HS-27A (cell line): ENCODE measurements around the gene FBLN2.

Source experiments
- DNase-seq: peaks from one replicate; pipeline ENCODE4 v3.0.0-alpha.2; 2012; ENCODE audit warnings: low read depth, missing footprints

FBLN2 gene

DNA sequence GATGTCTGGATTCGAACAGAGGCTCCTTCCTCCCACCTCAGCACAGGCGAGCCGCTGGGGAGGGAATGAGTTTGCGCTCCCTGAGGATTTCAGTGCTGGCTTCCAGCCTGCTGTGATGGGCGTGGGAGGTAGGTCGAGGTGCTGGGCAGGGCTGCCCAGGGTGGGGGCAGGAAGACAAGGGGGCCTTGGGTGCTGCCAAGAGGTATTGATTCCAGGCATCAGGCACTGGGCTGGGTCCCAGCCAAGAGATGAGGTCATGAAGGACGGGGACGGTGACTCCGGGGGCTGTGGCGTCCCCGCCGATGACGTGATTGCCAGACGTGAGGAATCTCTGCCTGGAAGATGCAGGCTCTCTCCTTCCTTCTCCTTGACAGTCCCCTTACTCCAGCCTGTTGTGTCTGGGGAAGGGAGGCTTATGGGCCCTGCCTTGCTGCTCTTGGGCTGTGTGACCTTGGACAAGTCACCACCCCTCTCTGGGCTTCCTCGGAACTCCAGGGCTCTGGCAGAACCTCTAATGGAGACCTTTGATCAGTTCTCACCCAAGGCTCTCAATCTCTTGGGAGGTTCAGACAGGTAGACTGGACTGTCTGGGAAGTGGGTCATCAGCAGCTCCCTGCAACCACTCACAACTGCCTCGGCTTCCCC lies 116.8 kb downstream of the FBLN2 start:
- DNase-seq = no peak

DNA sequence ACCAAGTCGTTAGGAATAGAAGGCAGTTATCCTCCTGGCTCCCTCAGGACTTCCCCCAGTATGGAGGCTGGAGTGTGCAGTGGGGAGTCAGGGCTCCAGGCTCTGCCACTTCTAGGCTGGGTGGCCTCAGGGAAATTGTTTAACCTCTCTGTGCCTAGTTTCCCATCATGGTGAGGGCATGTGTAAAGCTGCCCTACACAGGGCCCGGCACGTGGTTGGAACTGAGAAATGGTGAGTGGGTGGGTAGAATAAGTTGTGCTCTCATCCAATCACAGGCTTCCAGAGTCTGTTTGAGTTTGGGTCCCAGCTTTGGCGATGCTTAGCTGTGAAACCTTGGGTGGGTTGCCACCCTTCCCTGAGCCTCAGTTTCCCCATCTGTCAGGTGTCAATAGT lies 117.3 kb downstream of the FBLN2 start:
- DNase-seq = no peak

DNA sequence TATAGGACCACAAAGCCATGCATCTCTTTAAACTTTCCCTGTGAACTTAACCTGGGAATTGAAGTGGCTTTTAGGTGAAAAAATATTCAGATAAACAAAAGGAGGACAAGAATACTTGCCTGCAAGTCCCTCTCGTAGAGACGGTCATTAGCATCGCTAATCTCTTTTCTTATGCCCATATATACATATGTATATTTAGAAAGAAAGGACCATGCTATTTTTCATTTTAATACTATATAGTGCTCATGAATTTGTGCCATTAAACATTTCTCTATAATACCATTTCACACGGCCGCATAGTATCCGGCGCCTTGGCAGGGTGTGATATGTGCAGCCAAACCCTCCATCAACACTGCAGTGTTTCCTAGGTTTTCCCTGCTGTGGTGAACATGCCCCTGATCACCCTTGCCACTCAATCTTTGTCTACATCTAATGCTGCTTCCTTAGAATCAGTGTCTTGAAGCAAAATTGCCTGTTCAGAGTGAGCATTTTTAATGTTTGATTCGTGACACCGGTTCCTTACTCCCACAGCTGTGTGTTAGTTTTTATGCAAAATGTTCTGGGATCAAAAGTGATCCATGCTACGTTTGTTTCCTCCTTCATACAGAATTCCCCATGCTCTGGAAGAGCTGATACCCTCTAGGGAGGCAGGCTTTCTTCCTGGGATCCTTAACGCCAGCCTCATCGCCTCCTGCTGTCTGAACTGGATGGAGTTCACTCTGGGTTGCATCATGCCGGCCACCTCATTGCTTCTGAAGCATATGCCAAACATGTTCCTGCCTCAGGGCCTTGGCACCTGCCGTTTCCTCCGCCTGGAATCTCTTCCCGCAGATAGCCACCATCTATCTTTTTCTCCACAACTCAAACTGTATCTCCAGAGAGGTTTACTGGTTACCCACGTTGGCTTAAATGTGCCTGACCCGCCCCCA lies 118.1 kb downstream of the FBLN2 start:
- DNase-seq = no peak

DNA sequence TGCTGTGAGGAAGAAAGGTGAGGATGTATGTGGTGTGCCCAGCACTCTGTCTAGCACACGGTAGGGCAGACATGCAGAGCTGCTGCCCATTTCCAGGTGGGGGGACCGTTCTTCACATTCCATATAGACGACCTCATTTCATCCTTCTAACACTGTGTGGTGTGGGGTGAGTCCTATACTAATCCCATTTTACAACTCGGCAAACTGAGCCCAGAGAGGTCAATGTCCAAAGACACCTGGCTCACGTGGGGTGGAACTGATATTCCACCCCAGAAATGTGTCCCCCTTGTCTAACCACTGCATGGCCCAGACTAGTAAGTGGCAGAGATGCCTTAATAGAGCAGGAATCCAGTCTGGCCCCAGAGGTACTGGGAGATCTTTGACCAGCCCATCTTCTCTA lies 119.2 kb downstream of the FBLN2 start:
- no peak for DNase-seq

DNA sequence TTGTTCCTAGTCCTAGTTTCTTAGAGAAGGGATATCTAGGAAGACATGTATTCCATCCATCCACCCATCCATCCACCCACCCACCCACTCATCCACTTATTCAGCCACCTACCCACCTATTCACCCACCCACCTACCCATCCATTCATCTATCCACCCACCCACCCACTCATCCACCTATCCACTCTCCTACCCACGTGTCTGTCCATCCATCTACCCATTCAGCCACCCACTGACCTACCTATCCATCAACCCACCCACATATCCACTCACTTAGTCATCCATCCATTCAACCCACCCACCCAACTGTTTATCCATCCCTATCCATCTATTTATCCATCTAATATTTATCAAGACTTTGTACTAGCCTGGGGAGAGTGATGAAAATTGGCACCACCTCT lies 120.5 kb downstream of the FBLN2 start:
- DNase-seq = no peak

DNA sequence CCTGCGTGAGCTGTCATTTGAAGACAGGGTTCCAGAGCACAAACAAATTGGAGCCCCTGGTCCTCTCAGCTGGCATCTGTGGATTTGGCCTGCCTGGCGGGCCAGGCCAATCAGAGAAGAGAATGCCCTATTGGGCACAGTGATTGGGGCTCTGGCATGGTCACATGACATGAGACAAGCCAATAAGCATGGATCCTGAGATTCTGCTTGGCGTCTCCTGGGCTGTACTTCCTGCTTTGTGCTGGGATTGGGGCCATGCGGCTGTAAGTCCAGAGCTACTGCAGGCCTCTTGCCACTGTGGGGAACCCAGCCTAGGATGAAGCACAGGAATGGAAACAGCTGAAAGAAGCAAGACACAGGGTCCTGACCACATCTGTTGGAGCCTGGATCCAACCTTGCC lies 121.4 kb downstream of the FBLN2 start:
- DNase-seq = no peak

DNA sequence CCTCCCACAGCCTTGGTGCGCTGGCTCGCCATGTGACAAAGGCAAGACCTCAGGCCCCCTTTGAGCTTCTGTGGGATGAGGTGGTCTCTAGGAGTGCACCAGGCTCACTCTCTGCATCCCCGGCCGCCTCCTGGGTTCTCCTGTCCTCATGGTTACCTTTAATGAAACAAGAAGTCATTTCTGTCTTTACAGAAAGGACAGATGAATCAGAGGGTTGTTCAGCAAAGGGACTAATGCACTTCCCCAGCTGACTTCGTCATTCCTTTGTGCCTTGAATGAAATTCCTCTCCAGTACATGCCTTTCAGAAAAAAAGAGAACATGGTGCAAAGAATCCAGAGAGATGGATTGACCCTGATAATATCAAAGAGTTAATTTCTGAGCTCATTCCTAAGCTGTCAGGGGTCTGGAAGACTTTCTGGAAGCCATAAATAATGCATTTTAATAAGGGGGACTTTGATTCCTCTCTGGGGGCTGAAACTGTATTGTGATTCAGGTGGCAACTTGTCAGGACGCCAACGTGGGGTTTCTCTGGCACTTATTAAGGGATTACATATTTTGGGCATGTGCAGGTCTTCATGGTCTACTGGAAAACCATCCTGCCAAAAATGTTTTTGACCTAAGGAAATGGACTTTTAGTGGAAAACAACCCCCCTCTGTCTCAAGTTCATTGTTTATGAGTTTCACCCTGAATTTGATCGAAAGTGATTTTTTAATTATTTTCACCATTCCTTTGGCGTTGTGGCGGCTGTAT lies 122.7 kb downstream of the FBLN2 start:
- no peak for DNase-seq

DNA sequence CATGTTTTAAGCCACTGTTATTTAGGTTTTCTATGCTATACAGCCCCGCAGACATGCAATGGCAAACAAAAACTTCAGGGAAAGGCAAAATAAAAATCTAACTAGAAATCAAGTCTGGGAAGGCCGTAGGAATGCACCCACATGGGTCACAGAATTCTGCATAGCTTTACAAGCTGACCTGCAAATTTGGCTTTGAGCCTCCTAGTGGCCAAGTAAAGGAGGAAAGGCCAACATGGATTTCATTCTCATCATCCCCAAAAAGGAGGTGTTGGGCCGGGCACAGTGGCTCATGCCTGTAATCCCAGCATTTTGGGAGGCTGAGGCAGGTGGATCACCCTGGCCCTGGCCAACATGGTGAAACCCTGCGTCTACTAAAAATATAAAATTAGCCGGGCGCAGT lies 124.3 kb downstream of the FBLN2 start:
- DNase-seq = no peak

DNA sequence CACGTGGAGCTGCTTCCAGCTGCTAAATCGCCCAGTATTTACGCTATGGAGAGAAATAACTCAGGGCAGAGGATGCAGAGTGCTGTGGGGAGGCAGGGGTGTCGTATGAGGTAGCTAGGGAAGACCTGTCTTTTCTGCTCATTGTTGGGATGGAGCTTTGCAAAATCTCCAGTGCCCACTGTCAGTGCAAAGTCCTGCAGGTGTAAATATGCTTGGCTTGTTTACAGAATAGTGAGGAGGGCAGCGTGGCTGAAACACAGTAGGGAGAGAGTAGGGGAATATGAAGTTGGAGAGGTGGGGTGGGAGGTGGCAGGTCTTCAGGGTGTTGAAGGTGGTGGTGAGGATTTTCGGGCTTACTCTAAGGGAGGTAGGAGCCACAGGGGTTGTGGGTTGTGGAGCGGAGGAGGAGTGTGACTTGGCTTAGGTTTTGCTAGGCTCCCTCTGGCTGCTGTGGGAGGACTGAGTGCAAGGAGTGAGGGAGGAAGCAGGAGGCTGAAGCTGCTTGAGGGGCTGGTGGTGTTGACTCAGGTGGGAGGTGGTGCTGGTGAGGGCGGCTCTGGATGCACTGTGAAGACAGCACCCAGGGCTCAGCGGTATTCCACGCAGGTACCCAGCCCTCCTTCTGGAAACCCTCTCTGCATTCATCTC lies 125.7 kb downstream of the FBLN2 start:
- DNase-seq = no peak

DNA sequence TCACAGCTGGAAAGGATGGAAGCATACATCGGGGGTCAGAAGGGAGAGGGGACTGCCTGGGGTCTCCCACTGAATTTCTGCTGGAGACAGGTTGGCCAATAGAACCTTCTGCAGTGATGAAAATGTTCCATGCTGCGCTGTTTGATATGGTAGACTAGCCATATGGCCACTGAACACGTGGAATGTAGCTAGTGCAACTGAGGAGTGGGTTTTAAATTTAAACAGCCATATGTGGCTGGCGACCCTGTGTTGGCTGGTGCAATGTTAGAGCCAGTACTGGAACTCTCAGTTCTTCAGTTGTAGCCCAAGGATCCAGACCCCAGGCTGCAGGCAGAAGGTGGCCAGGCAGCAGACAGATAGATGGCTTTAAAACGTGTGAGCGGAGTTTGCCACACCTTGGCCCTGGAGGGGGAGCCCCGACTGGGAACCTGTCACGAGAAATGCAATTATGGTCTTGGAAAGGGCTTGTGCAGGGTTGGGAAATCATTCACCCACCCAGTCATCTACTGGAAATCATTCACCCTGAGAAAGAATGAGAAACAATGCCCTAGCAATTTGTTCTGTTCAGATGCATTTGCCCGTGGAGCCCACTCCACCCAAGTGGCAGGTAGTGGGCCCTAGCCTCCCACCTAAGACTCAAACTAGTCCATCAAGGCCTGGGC lies 127.6 kb downstream of the FBLN2 start:
- no peak for DNase-seq

DNA sequence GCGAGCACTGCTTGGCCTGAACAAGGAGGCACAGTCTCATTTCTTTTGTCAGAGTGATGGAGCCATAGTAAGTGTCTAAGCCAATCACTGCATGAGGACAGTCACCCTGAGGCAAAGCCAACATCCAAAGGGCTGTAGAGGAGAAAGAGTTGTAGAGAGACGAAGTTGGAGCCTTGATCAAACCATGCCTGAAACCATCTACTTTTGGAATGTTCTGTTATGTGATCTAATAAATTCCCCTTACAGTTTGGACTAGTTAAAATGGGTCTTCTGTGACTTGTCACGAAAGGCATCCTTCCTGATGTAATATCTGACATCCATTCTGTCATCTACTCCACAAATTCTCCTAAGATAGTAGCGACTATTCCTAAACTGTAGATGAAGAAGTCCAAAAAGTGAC lies 128.3 kb downstream of the FBLN2 start:
- DNase-seq = no peak

DNA sequence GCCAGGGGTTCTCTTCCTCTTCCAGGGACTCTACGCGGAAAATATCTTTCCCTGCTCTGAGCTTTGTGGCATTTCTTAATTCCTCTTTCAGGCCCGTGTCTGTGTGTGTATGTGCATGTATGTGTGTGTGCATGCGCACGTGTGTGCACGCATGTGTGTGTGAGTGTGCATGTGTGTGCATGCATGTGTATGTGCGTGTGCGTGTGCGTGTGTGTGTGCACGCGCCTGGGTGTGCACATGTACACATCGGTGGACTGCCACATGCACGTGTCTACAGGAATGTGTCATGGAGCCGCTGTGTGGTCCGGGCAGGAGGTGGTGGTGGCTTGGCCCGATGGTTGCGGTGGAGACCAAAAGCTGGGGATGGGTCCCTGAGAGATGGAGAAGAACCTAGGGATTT lies 133.0 kb downstream of the FBLN2 start:
- no peak for DNase-seq

DNA sequence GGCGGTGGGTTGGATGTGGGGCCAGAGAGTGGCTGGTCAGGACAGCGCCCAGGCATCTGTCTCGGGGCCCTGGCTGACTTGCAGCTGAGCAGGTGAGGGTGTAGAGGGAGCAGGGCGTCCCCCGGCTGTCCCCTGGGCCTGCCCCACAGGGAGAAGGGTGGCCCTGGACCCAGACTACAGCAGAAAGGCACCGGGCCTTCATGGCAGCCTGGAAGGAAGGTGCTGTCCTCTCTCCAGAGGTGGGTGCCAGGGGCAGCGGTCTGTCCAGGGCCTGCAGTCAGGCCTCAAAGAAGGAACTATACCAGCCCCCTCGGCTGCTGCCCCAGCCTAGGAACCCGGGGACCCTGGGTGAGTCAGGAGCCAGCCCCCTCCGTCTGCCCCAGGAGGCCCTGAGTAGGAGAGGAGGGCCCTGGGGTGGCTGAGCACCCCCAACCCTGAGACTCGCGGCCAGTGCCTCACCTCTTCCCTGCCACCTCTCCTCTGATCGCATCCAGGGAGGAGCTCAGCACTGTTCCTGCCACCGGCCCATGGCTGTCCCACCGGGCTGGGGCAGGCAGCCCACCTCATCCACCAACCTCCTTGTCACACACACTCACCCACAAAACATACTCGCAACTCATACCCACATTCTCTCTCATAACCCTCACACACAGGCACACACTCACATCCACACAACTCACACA lies 133.5 kb downstream of the FBLN2 start:
- DNase-seq = no peak

DNA sequence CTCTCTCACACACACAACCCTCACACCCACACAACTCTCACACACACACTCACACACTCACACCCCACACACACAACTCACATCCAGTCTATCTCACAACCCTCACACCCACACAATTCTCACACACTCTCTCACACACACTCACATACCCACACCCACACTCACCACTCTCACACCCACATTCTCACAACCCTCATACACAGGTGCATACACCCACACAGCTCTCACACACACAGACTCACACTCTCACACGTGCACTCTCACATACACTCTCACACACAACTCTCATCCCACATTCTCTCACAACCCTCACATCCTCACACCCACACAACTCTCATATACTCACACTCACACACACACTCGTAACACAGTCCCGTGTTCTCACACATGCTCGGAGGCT lies 134.4 kb downstream of the FBLN2 start:
- no peak for DNase-seq

DNA sequence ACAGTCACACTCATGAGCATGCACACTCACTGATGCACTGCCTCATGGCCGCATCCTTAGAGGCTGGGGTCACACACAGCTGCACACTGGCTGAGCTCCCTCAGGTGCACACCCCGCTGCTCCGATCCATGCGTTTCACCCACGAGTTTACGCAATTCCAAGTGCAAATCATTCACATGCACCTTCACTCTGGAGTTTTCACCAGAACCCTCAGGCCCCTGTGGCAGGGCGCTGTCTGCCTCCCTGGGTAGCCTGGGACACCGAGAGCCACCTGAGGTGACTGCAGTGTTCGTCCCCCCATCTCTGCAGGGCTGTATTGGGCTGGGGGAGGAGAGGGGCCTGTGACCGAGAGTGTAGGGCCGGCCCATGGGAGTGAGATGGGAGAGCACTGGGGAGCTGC lies 134.8 kb downstream of the FBLN2 start:
- no peak for DNase-seq

DNA sequence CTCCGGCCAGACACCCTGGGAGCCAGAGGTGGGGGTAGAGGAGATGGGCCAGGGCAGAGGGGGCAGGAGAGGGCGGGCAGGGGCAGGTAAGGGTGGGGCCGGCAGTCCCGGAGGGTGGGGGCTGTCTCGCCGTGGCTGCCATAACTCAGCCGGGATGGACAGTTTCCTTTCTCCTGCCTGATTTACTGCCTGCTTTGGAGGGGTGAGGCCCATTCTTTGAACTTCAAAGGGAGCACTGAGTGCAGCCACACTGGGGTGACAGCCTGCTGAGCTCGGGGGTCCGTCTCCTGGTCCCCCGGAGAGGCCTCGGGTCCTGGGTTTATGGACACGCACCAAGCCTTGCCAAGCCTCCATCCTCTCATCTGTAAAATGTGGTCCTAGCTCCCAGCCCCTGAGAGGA lies 135.4 kb downstream of the FBLN2 start:
- no peak for DNase-seq

DNA sequence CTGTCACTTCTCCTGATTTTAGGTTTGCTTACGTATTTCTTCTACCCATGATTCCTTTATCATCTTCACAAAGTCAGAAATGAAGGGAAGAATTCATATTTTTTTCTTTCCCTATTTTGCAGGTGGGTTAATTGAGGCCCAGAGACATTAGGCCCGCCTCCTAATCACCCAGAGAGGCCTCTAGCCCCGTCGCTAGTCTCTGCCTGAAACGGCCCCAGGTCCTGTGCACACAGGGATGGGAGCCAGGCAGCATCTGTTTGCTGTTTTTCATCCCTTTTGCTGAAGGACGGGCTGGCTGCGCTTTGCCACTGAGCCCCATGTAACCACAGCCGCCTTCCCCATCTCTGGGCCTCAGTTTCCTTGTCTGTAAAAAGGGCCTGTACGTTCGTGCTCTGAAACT lies 135.9 kb downstream of the FBLN2 start:
- DNase-seq = no peak

DNA sequence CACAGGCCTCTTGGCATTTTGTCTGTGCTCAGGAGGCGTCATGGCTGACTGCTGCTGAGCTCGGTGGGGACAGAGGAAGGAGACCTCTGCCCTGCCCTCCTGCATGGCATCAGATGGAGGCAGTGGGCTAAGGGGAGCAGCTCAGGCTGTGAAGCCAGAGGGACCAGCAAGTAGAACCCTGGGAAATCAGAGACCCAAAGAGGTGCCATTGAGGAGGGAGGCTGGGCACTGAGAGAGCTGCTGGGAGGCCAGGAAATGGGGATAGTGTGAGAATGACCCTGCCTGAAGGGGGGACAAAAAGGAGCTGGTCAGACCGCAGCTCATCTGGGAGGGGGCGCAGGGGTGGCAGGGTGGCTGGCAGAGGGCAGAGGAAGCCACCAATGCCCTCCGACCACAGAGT lies 136.8 kb downstream of the FBLN2 start:
- DNase-seq = no peak

DNA sequence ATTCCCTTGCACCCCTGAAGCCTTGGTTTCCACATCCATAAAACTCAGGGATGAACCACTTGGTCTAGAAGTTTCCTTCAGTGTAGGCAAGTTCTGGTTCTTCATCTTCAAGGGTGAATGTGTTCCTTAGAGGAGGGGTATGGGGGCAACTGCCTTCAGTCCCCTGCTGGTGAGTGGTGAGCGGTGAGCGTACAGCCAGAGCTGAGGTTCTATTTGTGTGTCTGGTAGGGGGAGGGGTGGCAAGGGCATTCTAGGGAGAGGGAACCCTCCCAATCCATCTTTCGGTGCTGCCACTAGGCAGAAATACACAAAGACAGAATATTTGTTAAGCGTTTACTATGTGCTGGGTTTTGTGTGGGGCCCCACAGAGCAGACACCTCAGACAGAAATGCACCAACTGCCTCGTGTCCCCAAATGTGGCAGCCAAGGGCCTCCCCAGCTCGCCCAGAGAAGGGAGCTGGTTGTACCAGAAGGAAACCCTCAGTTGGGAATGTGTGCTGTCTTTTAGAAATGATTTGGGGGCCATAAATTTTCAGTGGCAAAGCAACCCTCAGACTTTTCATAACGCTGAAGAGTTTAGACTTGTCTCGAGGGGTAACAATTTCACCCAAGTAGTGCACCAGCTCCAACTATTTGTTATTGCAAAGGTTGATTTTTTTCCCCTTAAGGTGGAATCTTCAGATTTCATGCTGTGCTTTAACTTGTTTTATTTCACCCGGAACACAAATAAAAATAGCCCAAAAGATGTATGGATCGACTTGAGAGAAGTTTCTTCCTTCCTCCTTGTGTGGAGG lies 137.6 kb downstream of the FBLN2 start:
- DNase-seq = no peak

DNA sequence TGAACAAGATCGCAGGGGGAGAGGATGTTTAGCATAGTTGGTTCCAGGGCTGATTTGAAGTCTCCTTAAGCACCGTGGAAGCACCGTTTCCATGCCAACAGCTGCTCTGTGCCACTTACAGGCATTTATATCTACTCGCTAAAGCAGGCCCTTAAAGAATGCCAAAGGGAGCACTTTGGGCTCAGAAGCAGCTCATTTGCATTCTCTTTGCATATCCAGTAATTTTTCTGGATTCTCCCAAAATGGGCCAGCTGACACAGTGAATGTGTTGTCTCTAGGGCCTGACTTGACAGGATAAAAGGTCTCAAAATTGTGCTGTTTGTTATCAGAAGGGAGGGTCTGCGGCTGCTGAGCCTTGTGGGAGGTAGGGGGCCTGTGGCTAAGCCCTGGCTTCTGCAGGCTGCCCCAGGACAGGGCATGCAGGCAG lies 138.6 kb downstream of the FBLN2 start:
- no peak for DNase-seq
